ENCODE results near the gene FMN1. TPM values are rescaled to one million over a fixed set of nuclear protein-coding genes. Genes with fewer than 3 reads are reported as not detected.

FMN1 gene
- total and polyA plus RNA-seq, 12 donors = 0.22 to 5.5 (median 3.3) TPM

DNA sequence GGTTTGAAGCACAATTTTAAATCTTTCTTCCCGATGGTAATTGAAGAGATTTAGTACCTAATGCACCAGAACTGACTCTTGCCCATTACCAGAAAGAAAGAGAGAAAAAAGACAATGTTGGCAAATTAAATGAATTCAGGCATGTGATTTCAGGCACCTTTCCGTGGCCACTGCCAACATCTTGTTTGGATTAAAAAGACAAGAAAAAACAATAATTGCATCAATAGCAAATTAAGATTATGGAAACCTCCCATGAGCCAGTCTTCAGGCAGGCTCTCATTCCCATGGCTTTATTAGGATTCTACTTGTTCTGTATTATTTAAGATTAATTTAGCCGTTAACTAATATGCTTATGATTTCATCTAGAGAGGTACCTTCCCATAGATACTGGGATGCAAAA, 283.7 kb downstream of the FMN1 start:
- Histone ChIP-seq H3K9me3 (no peaks in the 10 kb centered on the region), H3K4me1 (peaks cover 0 to 23% (median 0%) of the 10 kb centered on the region in 9 donors), H3K4me3 (no peak overlapping the region), H3K27ac (no peak overlapping the region), H3K36me3 (no peaks in the 10 kb centered on the region), H3K27me3 (no peaks in the 10 kb centered on the region)
- intact Hi-C loops (cut with DNase I) = no loop called here
- TF ChIP-seq, protein P1, sequence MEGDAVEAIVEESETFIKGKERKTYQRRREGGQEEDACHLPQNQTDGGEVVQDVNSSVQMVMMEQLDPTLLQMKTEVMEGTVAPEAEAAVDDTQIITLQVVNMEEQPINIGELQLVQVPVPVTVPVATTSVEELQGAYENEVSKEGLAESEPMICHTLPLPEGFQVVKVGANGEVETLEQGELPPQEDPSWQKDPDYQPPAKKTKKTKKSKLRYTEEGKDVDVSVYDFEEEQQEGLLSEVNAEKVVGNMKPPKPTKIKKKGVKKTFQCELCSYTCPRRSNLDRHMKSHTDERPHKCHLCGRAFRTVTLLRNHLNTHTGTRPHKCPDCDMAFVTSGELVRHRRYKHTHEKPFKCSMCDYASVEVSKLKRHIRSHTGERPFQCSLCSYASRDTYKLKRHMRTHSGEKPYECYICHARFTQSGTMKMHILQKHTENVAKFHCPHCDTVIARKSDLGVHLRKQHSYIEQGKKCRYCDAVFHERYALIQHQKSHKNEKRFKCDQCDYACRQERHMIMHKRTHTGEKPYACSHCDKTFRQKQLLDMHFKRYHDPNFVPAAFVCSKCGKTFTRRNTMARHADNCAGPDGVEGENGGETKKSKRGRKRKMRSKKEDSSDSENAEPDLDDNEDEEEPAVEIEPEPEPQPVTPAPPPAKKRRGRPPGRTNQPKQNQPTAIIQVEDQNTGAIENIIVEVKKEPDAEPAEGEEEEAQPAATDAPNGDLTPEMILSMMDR (IDR thresholded peaks at IDR 0.05) = no peak
- 88 to 95% methylated on average over 3 of the region's 3 CpGs for WGBS, 2 donors
- ATAC-seq = no peak
- DNase-seq = no peak

DNA sequence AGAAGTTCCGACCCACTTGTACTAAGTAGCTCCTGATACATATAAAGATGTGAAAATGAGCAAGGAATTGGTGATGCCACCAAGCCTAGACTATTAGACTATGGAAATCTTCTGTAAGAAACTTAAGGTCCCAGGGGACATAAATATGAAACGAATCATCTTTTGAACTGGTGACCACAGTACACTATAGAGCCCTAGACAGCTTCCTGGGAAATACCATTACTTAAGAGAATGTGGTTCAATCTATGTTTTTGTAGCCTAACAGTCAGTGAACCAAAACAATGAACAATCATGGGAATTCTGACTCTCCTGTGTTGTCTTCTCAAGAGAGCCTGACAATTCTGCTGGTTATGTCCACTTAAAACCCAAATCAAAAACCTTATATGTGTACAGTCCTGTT, 285.1 kb downstream of the FMN1 start:
- DNase-seq (no peak), ATAC-seq (no peak)
- no peaks in the 10 kb centered on the region for H3K27me3 ChIP-seq
- no peak overlapping the region for H3K4me3 ChIP-seq
- peak overlapping the region in 1 of 10 donors; percentile 49 for H3K27ac ChIP-seq
- no peaks in the 10 kb centered on the region for H3K36me3 ChIP-seq
- intact Hi-C loops (cut with DNase I) = no loop called here
- WGBS, 2 donors = 74 to 76% methylated on average over 2 of the region's 2 CpGs
- H3K9me3 ChIP-seq = no peaks in the 10 kb centered on the region
- peaks cover 0 to 23% (median 0%) of the 10 kb centered on the region in 9 donors for H3K4me1 ChIP-seq
- TF ChIP-seq, protein P1 (IDR thresholded peaks at IDR 0.05) = no peak

GRCh38 chr15:32908872-32909271, 285.6 kb downstream of the FMN1 start:
- ATAC-seq = peak in 3 of 8 donors; percentile 29 to 75 (median 60)
- 65 to 76% methylated on average over 4 of the region's 4 CpGs for WGBS, 2 donors

DNA sequence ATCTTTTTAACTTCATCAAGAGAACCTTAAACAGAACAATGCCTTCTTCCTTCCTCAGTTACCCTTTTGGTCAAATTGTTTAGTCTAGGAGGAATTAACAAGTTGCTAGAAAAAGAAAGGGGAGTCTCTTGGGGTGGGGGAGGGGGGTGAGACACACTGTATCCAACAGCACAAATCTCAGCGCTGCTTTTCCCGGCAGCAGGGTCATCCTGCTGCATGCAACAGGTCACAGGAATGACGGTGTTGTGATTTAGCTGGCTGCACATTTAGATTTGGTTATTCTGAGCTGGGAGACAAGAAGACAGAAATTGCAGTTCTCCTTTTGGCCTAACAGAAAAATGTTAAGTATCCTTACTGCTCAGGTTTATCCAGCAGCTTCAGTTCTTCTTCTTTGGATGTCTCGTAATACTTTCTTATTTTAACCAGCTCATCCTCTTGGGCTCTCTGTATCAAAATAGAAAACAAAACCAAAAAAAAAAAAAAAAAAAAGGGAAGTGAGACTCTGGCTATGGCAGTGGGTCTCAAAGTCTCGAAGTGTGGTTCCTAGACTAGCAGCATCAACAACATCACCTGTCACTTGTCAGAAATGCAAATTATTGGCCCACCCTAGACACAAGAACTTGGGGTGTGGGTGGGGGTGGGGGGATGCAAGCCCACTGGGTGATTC, 286.2 kb downstream of the FMN1 start:
- TF ChIP-seq, protein P1 (IDR thresholded peaks at IDR 0.05) = no peak
- DNase-seq = no peak
- WGBS, 2 donors = 30 to 40% methylated on average over 5 of the region's 5 CpGs
- Histone ChIP-seq H3K4me1 (peaks cover 0 to 23% (median 0%) of the 10 kb centered on the region in 9 donors), H3K27ac (peak overlapping the region in 1 of 10 donors; percentile 49), H3K36me3 (no peaks in the 10 kb centered on the region), H3K9me3 (no peaks in the 10 kb centered on the region), H3K4me3 (no peak overlapping the region), H3K27me3 (no peaks in the 10 kb centered on the region)
- peak in 3 of 8 donors; percentile 11 to 56 (median 43) for ATAC-seq
- intact Hi-C loops (cut with DNase I) = no loop called here

More at GRCh38 chr15:32908872-32909271, 285.6 kb downstream of the FMN1 start:
- H3K27ac ChIP-seq = peak overlapping the region in 1 of 10 donors; percentile 49
- intact Hi-C loops (cut with DNase I) = no loop called here
- H3K4me3 ChIP-seq = no peak overlapping the region
- no peak for DNase-seq
- H3K9me3 ChIP-seq = no peaks in the 10 kb centered on the region
- peaks cover 0 to 23% (median 0%) of the 10 kb centered on the region in 9 donors for H3K4me1 ChIP-seq
- TF ChIP-seq, protein P1 (IDR thresholded peaks at IDR 0.05) = no peak
- H3K27me3 ChIP-seq = no peaks in the 10 kb centered on the region
- H3K36me3 ChIP-seq = no peaks in the 10 kb centered on the region
